HUES64 (cell line): Measurements from ENCODE around the gene FBXL15.

Experiments
- H3K27ac ChIP-seq: 2 replicates; pipeline ENCODE4 v1.7.0; 2013; ENCODE audit warnings: low read depth, low read length, inconsistent platforms
- H3K27me3 ChIP-seq: 2 replicates; pipeline ENCODE4 v1.6.1; 2013; ENCODE audit warnings: mild to moderate bottlenecking, low read length; ENCODE audit not compliant: insufficient read depth
- H3K36me3 ChIP-seq: 2 replicates; pipeline ENCODE4 v1.6.1; 2013; ENCODE audit warnings: mild to moderate bottlenecking, low read length; ENCODE audit not compliant: insufficient read depth
- H3K4me1 ChIP-seq: 2 replicates; pipeline ENCODE4 v1.6.1; 2013; ENCODE audit warnings: mild to moderate bottlenecking, low read length, moderate library complexity; ENCODE audit not compliant: insufficient read depth
- H3K4me3 ChIP-seq: 2 replicates; pipeline ENCODE4 v1.5.1; 2013; ENCODE audit warnings: mild to moderate bottlenecking, low read length, moderate library complexity
- H3K9ac ChIP-seq: 2 replicates; pipeline ENCODE4 v1.6.1; 2013; ENCODE audit warnings: mild to moderate bottlenecking, low read depth, low read length
- H3K9me3 ChIP-seq: 2 replicates; pipeline ENCODE4 v1.6.1; 2013; ENCODE audit warnings: low read depth, low read length; ENCODE audit not compliant: insufficient read depth
- WGBS: fragments of 150-250, 120-280 bp; methylation state at CpG from one replicate; pipeline ENCODE4 v1.1.7; 2013; ENCODE audit warnings: missing lambda C conversion rate; 5-methylcytosine and 5-hydroxymethylcytosine counted together

Gene FBXL15

DNA sequence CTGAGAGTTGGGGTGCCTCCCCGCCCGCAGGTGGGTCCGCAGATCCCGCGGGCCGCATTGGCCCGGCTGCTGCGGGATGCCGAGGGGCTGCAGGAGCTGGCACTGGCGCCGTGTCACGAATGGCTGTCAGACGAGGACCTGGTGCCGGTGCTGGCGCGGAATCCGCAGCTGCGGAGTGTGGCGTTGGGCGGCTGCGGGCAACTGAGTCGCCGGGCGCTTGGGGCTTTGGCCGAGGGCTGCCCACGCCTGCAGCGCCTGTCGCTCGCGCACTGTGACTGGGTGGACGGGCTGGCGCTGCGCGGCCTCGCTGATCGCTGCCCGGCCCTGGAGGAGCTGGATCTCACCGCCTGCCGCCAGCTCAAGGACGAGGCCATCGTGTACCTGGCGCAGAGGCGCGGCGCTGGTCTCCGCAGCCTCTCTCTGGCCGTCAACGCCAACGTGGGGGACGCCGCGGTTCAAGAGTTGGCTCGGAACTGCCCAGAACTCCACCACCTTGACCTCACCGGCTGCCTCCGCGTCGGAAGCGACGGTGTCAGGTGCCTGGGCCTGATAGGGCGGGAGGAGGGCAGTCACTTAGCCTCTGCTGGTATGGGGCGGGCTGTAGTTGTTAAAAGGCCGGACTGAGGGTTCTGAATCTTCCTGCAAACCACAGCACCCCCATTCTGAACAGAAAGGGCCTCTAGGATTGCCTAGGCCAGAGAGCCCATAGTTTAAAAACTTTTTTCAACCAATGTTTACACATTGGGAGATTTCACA is 1.3 kb downstream of the FBXL15 start:
- WGBS: 5% methylated on average over 62 of the region's 62 CpGs
- H3K27ac ChIP-seq: no peak overlapping the region; the same call in 1 of the 2 replicates
- H3K9ac ChIP-seq: peak overlapping the region; percentile 78
- H3K27me3 ChIP-seq: peaks cover 12% of the 10 kb centered on the region
- H3K4me3 ChIP-seq: peak overlapping the region; percentile 72
- peaks cover 17% of the 10 kb centered on the region for H3K36me3 ChIP-seq
- peaks cover 10% of the 10 kb centered on the region for H3K4me1 ChIP-seq
- no peaks in the 10 kb centered on the region for H3K9me3 ChIP-seq

DNA sequence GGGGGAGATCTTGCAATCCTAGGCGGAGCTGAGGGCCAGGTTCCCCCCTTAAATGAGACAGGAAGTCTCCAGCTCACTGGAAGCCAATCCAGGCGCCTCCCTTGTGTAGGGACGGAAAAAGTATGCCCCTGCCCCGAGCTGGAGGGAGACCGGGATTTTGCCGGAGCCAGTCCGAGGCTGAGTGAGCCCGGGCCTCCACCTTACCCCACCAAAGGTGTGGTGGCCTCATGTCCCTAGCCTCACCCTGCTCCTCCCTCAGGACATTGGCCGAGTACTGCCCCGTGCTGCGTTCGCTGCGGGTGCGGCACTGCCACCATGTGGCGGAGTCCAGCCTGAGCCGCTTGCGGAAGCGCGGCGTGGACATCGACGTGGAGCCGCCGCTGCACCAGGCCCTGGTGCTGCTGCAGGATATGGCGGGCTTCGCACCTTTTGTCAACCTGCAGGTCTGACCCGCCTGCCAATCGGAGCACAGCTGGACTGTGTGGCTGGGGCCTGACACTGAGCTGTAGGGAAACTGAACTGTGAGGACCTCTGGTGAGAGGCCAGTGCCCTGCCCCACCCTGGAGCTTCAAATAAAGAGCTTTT is 2.0 kb downstream of the FBXL15 start:
- peaks cover 10% of the 10 kb centered on the region for H3K4me1 ChIP-seq
- no peak overlapping the region for H3K27ac ChIP-seq
- H3K4me3 ChIP-seq: peak overlapping the region; percentile 72
- WGBS: 18% methylated on average over 28 of the region's 28 CpGs
- 0 out of 2 replicates have a peak overlapping the region, but pooled peaks have one; percentile 78 for H3K9ac ChIP-seq
- H3K27me3 ChIP-seq: peaks cover 12% of the 10 kb centered on the region
- H3K9me3 ChIP-seq: no peaks in the 10 kb centered on the region
- H3K36me3 ChIP-seq: peaks cover 17% of the 10 kb centered on the region

DNA sequence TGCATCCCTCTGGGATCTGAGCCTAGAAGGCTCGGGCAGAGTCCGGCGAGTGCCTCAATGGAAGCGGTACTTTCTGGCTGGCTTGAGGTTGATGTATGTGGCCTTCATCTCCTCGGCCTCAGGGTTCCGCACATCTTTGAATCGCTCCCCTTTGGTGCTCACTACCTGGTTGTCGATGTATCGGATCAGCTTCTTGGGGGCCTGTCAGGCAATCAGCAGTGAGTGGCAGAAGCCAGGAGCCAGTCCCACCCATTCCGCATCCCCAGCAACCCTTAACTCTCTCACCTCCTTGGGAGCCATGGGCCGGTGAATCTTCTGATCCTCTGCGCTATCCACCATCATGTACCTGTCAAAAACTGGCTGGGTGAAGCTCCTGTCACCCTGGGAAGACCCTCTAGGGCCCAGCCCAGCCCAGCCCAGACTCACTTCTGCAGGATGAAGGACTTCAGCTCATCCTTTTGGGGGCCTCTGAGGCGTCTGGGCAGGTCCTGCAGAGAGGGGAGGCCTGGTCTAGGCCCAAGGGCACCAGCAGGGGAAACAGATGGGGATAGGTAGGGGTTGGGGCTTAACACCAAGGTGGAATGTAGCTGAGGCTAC is 2.8 kb downstream of the FBXL15 start:
- H3K9ac ChIP-seq: no peak overlapping the region
- WGBS: 95% methylated on average over 13 of the region's 13 CpGs

DNA sequence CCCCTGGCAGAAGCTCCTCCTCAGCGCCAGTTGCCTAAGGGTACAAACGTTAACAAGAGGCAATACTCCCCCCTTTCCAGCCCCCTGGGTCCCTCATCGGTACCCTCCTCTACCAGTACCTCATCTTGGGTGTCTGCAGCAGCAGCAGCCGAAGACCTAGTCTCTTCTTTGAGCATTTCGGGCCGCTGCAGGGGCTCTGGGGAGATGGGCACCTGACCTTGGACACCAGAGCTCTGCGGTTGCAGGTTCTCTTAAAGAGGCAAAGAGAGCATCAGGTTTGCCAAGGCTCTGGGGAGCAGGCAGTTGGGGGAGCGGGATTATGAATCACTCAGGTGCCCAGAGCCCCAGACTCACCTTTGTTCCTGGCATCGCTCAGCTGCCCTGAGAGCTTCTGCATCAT is 3.5 kb downstream of the FBXL15 start:
- Histone ChIP-seq H3K27ac (no peak overlapping the region), H3K9me3 (no peaks in the 10 kb centered on the region), H3K4me1 (peaks cover 6% of the 10 kb centered on the region), H3K9ac (no peak overlapping the region), H3K4me3 (no peak overlapping the region), H3K36me3 (peaks cover 17% of the 10 kb centered on the region), H3K27me3 (peaks cover 9% of the 10 kb centered on the region)
- 89% methylated on average over 9 of the region's 9 CpGs for WGBS

More for the DNA sequence above, 2.8 kb downstream of the FBXL15 start:
- Histone ChIP-seq H3K4me3 (no peak overlapping the region), H3K27me3 (peaks cover 9% of the 10 kb centered on the region), H3K4me1 (peaks cover 6% of the 10 kb centered on the region), H3K9me3 (no peaks in the 10 kb centered on the region), H3K36me3 (peaks cover 17% of the 10 kb centered on the region), H3K27ac (no peak overlapping the region)

DNA sequence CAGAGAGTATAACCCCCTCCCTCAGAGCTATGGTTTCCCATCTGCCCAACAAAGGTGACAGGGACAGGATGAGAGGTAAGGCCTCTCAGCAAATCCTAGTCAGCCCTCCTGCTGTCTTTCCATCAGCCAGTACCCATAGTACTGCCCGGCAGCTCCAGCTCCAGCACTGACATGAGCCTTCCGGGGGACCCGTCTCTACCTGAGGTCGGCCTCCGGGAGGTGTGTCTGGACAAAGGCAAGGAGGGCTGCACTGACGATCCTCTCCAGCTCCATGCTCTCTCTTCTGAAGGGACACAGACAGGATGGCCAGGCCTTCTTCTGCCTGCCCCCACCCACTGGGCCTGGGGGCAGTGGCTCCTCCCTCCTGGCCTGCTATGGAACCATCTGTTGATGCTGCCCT is 4.3 kb downstream of the FBXL15 start:
- H3K4me3 ChIP-seq: no peak overlapping the region
- no peak overlapping the region for H3K9ac ChIP-seq
- peaks cover 6% of the 10 kb centered on the region for H3K4me1 ChIP-seq
- 86% methylated on average over 6 of the region's 6 CpGs for WGBS
- H3K27ac ChIP-seq: no peak overlapping the region
- H3K9me3 ChIP-seq: no peaks in the 10 kb centered on the region
- peaks cover 17% of the 10 kb centered on the region for H3K36me3 ChIP-seq
- H3K27me3 ChIP-seq: peaks cover 9% of the 10 kb centered on the region

DNA sequence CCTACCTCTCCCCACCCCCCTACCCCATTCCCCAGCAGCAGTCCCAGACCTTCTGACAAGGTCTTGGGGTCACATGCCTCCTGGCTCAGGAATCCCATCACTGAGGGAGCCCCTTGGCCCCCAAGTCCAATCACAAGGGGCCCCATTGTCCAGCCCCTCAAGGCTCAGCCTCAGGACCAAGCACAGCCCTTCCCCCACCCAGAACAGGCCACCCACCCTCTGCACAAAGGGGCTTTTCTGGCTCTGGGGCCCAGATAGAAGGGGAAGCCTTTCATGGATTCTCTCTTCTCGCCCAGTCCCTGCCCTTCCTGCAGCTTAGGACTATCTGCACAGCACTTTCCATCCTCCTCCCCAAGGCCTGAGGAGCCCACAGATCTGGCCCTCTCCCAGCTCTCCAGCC is 4.8 kb downstream of the FBXL15 start:
- peaks cover 6% of the 10 kb centered on the region for H3K4me1 ChIP-seq
- H3K36me3 ChIP-seq: peaks cover 17% of the 10 kb centered on the region
- H3K27ac ChIP-seq: no peak overlapping the region
- no peak overlapping the region for H3K4me3 ChIP-seq
- H3K9me3 ChIP-seq: no peaks in the 10 kb centered on the region
- H3K27me3 ChIP-seq: peaks cover 9% of the 10 kb centered on the region
- WGBS: 80% methylated on average over 1 of the region's 1 CpG
- H3K9ac ChIP-seq: no peak overlapping the region

DNA sequence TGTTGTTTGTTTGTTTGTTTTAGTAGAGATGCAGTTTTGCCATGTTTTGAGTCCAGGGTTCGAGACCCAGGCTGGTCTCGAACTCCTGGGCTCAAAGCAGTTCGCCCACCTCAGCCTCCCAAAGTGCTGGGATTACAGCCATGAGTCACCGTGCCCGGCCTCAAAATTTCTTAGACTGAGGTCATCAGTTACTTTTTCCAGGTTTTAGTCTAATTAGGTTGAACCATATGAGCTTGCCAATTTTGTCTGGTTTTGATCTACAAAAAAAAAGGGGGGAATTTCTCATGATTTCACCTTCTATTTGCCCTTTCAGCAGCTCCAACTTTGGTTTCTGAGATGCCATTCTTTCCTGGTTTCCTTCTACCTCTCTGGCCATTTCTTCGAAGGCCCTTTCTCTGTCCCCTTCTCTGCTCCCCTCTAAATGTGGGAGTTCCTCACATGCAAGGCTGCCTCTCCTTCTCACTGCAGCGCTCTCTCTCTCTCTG is 6.2 kb downstream of the FBXL15 start:
- Histone ChIP-seq H3K9ac (no peak overlapping the region), H3K36me3 (peaks cover 17% of the 10 kb centered on the region), H3K4me3 (no peak overlapping the region), H3K27me3 (peaks cover 8% of the 10 kb centered on the region), H3K4me1 (peaks cover 10% of the 10 kb centered on the region), H3K27ac (no peak overlapping the region), H3K9me3 (no peaks in the 10 kb centered on the region)
- WGBS: 90% methylated on average over 7 of the region's 7 CpGs

DNA sequence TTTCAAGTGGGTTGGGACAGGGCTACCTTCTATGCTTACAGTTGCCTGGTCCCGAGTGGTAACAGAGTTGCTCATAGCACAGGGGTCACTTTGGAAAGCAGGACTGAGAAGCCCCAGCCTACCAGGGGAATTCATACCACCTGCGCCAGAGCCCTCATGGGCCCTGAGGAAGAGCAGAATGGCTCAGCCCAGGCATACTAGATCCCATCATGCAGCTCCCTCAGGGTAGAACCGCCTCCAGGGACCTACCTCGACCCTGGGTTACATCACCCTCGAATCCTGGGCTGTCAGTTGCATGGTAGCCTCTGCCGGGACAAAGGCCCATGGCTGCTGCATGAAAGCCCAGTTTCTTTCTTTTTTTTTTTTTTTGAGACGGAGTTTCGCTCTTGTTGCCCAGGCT is 8.8 kb downstream of the FBXL15 start:
- H3K9ac ChIP-seq: no peak overlapping the region
- H3K27me3 ChIP-seq: peaks cover 16% of the 10 kb centered on the region
- 86% methylated on average over 8 of the region's 8 CpGs for WGBS
- H3K9me3 ChIP-seq: no peaks in the 10 kb centered on the region
- no peak overlapping the region for H3K27ac ChIP-seq
- peaks cover 4% of the 10 kb centered on the region; the same call in 1 of the 2 replicates for H3K4me1 ChIP-seq
- no peak overlapping the region for H3K4me3 ChIP-seq
- H3K36me3 ChIP-seq: peaks cover 2% of the 10 kb centered on the region; the same call in 1 of the 2 replicates

DNA sequence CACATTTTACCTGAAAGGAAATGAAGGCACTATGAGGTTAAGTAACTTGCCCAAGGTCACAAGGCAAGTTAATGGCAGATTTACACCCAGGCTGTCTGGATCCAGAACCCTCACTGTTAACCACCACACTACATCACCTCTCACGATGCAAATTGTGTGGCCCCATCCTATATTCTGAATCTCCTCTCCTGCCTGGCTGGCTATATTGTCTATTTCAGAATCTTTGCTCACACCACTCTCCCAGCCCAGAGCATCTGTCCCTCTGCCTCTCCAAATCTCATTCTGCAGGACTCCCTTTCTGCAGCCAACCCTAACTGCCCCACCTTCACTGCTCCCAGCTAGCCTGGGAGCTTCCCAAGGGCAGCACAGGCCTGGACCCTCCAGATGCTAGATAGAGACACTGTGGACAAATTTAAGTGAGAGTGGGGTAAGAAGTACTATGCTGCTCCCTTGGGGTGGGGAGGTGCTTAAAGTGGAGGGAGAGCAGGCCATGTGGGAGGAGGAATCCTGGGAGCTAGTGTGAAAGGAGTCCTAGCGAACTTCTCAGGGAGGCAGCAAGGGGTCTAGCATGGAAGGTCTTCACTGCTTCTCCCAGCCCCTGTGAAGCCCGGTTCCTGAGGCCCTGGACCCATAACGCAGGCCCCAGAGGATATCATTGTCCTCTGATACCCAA is 11.0 kb downstream of the FBXL15 start:
- H3K27me3 ChIP-seq: peaks cover 36% of the 10 kb centered on the region
- peak overlapping the region; percentile 80 for H3K9ac ChIP-seq
- H3K4me3 ChIP-seq: peak overlapping the region; percentile 86
- H3K4me1 ChIP-seq: peaks cover 10% of the 10 kb centered on the region; the same call in 1 of the 2 replicates
- no peaks in the 10 kb centered on the region for H3K36me3 ChIP-seq
- peak overlapping the region; percentile 73 for H3K27ac ChIP-seq
- no peaks in the 10 kb centered on the region for H3K9me3 ChIP-seq
- 34% methylated on average over 4 of the region's 4 CpGs for WGBS

DNA sequence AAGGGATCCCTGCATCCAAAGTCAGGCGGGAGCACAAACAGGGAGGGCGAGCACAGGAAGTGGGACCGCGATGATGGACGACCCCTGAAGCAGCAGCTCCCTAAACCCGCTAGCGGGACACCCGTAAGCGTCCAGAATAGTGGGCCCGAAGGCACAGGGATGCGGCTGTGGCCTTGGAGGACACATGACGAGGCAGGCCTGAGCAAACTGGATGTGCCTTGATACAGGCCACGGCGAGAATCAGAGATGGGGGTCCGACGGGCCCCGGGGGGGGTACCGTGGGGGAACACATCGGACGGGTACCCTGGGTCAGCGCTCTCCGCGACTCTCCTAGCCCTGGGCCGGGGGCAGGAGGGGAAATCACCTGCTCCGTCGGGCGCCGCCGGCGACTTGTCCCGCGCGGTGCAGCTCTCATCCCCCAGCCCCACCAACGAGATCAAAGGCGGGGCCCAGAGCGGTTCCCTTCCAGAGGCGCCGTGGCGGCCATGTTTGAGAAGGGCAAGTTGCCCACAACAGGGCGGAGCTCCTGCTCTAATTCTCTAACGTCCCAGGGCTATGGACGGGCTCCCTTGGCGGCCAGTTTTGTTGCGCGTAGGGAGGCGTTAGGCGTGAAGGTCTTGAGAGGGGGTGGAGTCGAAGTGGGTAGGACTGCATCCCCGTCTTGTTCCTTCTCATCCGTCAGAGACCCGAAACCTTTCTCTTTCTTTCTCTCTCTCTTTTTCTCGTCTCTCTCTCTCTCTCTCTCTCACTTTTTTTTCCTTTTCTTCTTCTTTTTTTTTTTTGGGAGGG is 11.7 kb downstream of the FBXL15 start, which contains the start of gene CUEDC2:
Gene CUEDC2 (minus strand): TSS at position 413 of the 789 bp plus-strand sequence. CDS start 7,386 bp downstream, outside the sequence.
- WGBS: 1% methylated on average over 47 of the region's 52 CpGs
- H3K9ac ChIP-seq: peak within 1 kb of the TSS; percentile 80
- H3K36me3 ChIP-seq: no peaks in the 10 kb centered on the region
- peaks cover 39% of the 10 kb centered on the region for H3K27me3 ChIP-seq
- H3K4me1 ChIP-seq: peaks cover 10% of the 10 kb centered on the region; the same call in 1 of the 2 replicates
- peak within 1 kb of the TSS; percentile 73 for H3K27ac ChIP-seq
- H3K9me3 ChIP-seq: no peaks in the 10 kb centered on the region
- peak within 1 kb of the TSS; percentile 86 for H3K4me3 ChIP-seq
